Upper lobe of right lung (tissue), 1 donor: ENCODE measurements around the gene TTC7B. TPM values are rescaled to one million over a fixed set of nuclear protein-coding genes. Genes with fewer than 3 reads are reported as not detected.
"Not testable (repeated sequence)": the region's sequence is repeated elsewhere in the genome, so short reads cannot be mapped to it uniquely, and the experiment has no call there.

Source experiments
- ATAC-seq: fragments of 200-7000 bp; cut with Tn5 transposase; one replicate; pipeline ENCODE4 v1.9.1; 2020; ENCODE audit warnings: mild to moderate bottlenecking, moderate library complexity
- DNase-seq: peaks from one replicate; pipeline ENCODE4 v3.0.0-alpha.2; 2020
- H3K27ac ChIP-seq: fragments of 200-600 bp; one replicate; pipeline ENCODE4 v1.8.0; 2022
- H3K27me3 ChIP-seq: fragments of 200-600 bp; one replicate; pipeline ENCODE4 v1.8.0; 2022; ENCODE audit warnings: mild to moderate bottlenecking
- H3K36me3 ChIP-seq: fragments of 200-600 bp; one replicate; pipeline ENCODE4 v1.8.0; 2022
- H3K4me1 ChIP-seq: fragments of 200-600 bp; one replicate; pipeline ENCODE4 v1.8.0; 2022
- H3K4me3 ChIP-seq: fragments of 200-600 bp; one replicate; pipeline ENCODE4 v1.8.0; 2022; ENCODE audit warnings: mild to moderate bottlenecking
- H3K9me3 ChIP-seq: fragments of 200-600 bp; one replicate; pipeline ENCODE4 v1.8.0; 2022
- CTCF ChIP-seq: fragments of 200-600 bp; IDR thresholded peaks from one replicate; pipeline ENCODE4 v1.8.0; 2022; ENCODE audit warnings: antibody characterized with exemption
- intact Hi-C: fragments of 100-400 bp; cut with DNase I; formaldehyde crosslinking; loops from one replicate; pipeline ENCODE4 v1.11.0; 2022
- long read RNA-seq: library from polyadenylated mRNA; unstranded; transcript quantifications from one replicate; pipeline ENCODE4 v2.0.0, GENCODE V29; 2021
- total RNA-seq: library from RNA; stranded (reverse); fragmentation: NEBNext Ultra II Directional; extraction: Animal tissue kit (Norgen Biotek cat#: 25700); gene quantifications from one replicate; pipeline ENCODE4 v1.2.1, GENCODE V29; 2021
- donor health status: DM: no; HTN: yes; CAD: no; lungs with severe emphysema.

TTC7B gene
- 41.5 TPM for total RNA-seq
- long read RNA-seq, full-length matches to known transcripts, result 8 of 23 reads
- long read RNA-seq, partial matches to known transcripts, result 9 of 23 reads
- long read RNA-seq, other reads (novel, unspliced or antisense), result 6 of 23 reads

- Histone ChIP-seq H3K4me1 (peaks cover 7% of the 10 kb centered on the region), H3K36me3 (no peaks in the 10 kb centered on the region), H3K27ac (no peak within 1 kb of the TSS), H3K9me3 (no peaks in the 10 kb centered on the region), H3K4me3 (peak within 1 kb of the TSS; percentile 69), H3K27me3 (no peaks in the 10 kb centered on the region)
- ATAC-seq, result peak; percentile 90
- peak; percentile 76 for DNase-seq
- TF ChIP-seq CTCF, result no peak
- intact Hi-C loops, result no loop called here
Measured at GRCh38 chr14:90815822-90816662, at the start of gene TTC7B. TSS of gene TTC7B (minus strand) at chr14:90816430. CDS start at chr14:90816295, 135 bp downstream.

GRCh38 chr14:90864741-90865140 is 48.5 kb upstream of the TTC7B start:
- no peak for TF ChIP-seq CTCF
- no peak overlapping the region for H3K27ac ChIP-seq
- ATAC-seq (no peak), DNase-seq (no peak)
- H3K27me3 ChIP-seq, result no peaks in the 10 kb centered on the region
- no peaks in the 10 kb centered on the region for H3K36me3 ChIP-seq
- H3K9me3 ChIP-seq, result no peaks in the 10 kb centered on the region
- H3K4me3 ChIP-seq, result no peak overlapping the region
- intact Hi-C loops, result no loop called here
- H3K4me1 ChIP-seq, result no peaks in the 10 kb centered on the region

- intact Hi-C loops, result no loop called here
- Histone ChIP-seq H3K27ac (no peak overlapping the region), H3K4me3 (peak overlapping the region; percentile 17), H3K27me3 (no peaks in the 10 kb centered on the region), H3K4me1 (no peaks in the 10 kb centered on the region), H3K9me3 (no peaks in the 10 kb centered on the region), H3K36me3 (no peaks in the 10 kb centered on the region)
- TF ChIP-seq CTCF, result no peak
- no peak for DNase-seq
- ATAC-seq, result no peak
Measured at GRCh38 chr14:90858511-90858910, 42.3 kb upstream of the TTC7B start.

- intact Hi-C loops, result no loop called here
- peak overlapping the region; percentile 17 for H3K4me3 ChIP-seq
- no peak overlapping the region for H3K27ac ChIP-seq
- ATAC-seq, result no peak
- no peak for TF ChIP-seq CTCF
- no peaks in the 10 kb centered on the region for H3K9me3 ChIP-seq
- H3K27me3 ChIP-seq, result no peaks in the 10 kb centered on the region
- no peaks in the 10 kb centered on the region for H3K4me1 ChIP-seq
- no peaks in the 10 kb centered on the region for H3K36me3 ChIP-seq
- no peak for DNase-seq
Measured at GRCh38 chr14:90857866-90858265, 41.6 kb upstream of the TTC7B start.

GRCh38 chr14:90856115-90856514 is 39.9 kb upstream of the TTC7B start:
- H3K27me3 ChIP-seq, H3K27ac ChIP-seq, ATAC-seq, H3K36me3 ChIP-seq, DNase-seq, H3K4me3 ChIP-seq, H3K9me3 ChIP-seq, intact Hi-C loops, H3K4me1 ChIP-seq: not testable (repeated sequence)

- intact Hi-C loops, result no loop called here
- ATAC-seq, result no peak
- no peaks in the 10 kb centered on the region for H3K36me3 ChIP-seq
Measured at GRCh38 chr14:90853116-90853515, 36.9 kb upstream of the TTC7B start.

More at GRCh38 chr14:90853116-90853515, 36.9 kb upstream of the TTC7B start:
- no peak for TF ChIP-seq CTCF
- no peak for DNase-seq
- H3K9me3 ChIP-seq, result no peaks in the 10 kb centered on the region
- H3K27ac ChIP-seq, result no peak overlapping the region
- no peaks in the 10 kb centered on the region for H3K4me1 ChIP-seq
- no peaks in the 10 kb centered on the region for H3K27me3 ChIP-seq
- no peak overlapping the region for H3K4me3 ChIP-seq
